Activated T-cell treated with anti-CD3 and anti-CD28 coated beads for 1 hour (primary cell): ENCODE data around the gene RFPL1.
"Not testable (repeated sequence)": the region's sequence is repeated elsewhere in the genome, so short reads cannot be mapped to it uniquely, and the experiment has no call there.

Experiments used
- DNase-seq: peaks from one replicate; pipeline ENCODE4 v3.0.0-alpha.2; 2020; ENCODE audit warnings: low read depth

Gene RFPL1

GRCh38 chr22:29438283-29438682 lies at the start of gene RFPL1:
RFPL1 (plus strand) TSS chr22:29438583.
- not testable (repeated sequence) for DNase-seq

- no peak for DNase-seq
These were observed 49.7 kb upstream of the RFPL1 start for GRCh38 chr22:29388759-29389090.

GRCh38 chr22:29390270-29390669 lies 48.1 kb upstream of the RFPL1 start:
- no peak for DNase-seq

- no peak for DNase-seq
These were observed 46.8 kb upstream of the RFPL1 start for GRCh38 chr22:29391546-29391945.

- DNase-seq = no peak
These were observed 45.3 kb upstream of the RFPL1 start for GRCh38 chr22:29393019-29393608.

GRCh38 chr22:29394931-29395581 lies 43.3 kb upstream of the RFPL1 start:
- peak; percentile 61 for DNase-seq

- DNase-seq = no peak
These were observed 42.3 kb upstream of the RFPL1 start for GRCh38 chr22:29396126-29396525.

GRCh38 chr22:29397791-29398190 lies 40.6 kb upstream of the RFPL1 start:
- DNase-seq = no peak

GRCh38 chr22:29400576-29400975 lies 37.8 kb upstream of the RFPL1 start:
- DNase-seq = no peak

GRCh38 chr22:29401538-29401937 lies 36.8 kb upstream of the RFPL1 start:
- not testable (repeated sequence) for DNase-seq

- DNase-seq = no peak
These were observed 29.4 kb upstream of the RFPL1 start for GRCh38 chr22:29408940-29409339.

GRCh38 chr22:29411569-29412211 lies 26.7 kb upstream of the RFPL1 start:
- not testable (repeated sequence) for DNase-seq

GRCh38 chr22:29412772-29413171 lies 25.6 kb upstream of the RFPL1 start:
- DNase-seq = not testable (repeated sequence)

GRCh38 chr22:29414951-29415591 lies 23.3 kb upstream of the RFPL1 start:
- peak; percentile 27 for DNase-seq

GRCh38 chr22:29418704-29419103 lies 19.7 kb upstream of the RFPL1 start:
- DNase-seq = not testable (repeated sequence)

GRCh38 chr22:29426476-29426875 lies 11.9 kb upstream of the RFPL1 start:
- DNase-seq = no peak

- DNase-seq = no peak
These were observed 11.1 kb upstream of the RFPL1 start for GRCh38 chr22:29427176-29427760.

- DNase-seq = no peak
These were observed 6.4 kb upstream of the RFPL1 start for GRCh38 chr22:29431986-29432385.

GRCh38 chr22:29433856-29434255 lies 4.5 kb upstream of the RFPL1 start:
- DNase-seq = no peak

- DNase-seq = no peak
These were observed 4.1 kb upstream of the RFPL1 start for GRCh38 chr22:29434288-29434687.

- DNase-seq = no peak
These were observed 2.9 kb upstream of the RFPL1 start for GRCh38 chr22:29435236-29436136.

GRCh38 chr22:29442976-29443375 lies 4.6 kb downstream of the RFPL1 start:
- DNase-seq = no peak
